ENCODE results near the gene DYNC1I1. TPM values are rescaled to one million over a fixed set of nuclear protein-coding genes. Genes with fewer than 3 reads are reported as not detected.

Gene DYNC1I1
- total RNA-seq, result 12.0 and 15.1 TPM in 2 replicates

GRCh38 chr7:95772298-95772770, at the start of gene DYNC1I1:
Gene DYNC1I1, plus strand, starts transcription at chr7:95772554. Its CDS starts 32,176 bp downstream, at chr7:95804730.
- peak; percentile 49 for DNase-seq

GRCh38 chr7:95723583-95724180, 48.7 kb upstream of the DYNC1I1 start:
- DNase-seq, result peak; percentile 68

GRCh38 chr7:95725205-95725604, 47.1 kb upstream of the DYNC1I1 start:
- DNase-seq, result no peak

- DNase-seq, result no peak
These were observed 41.7 kb upstream of the DYNC1I1 start for GRCh38 chr7:95730493-95731280.

- no peak for DNase-seq
These were observed 35.7 kb upstream of the DYNC1I1 start for GRCh38 chr7:95736635-95737034.

- DNase-seq, result no peak
These were observed 34.4 kb upstream of the DYNC1I1 start for GRCh38 chr7:95737828-95738505.

GRCh38 chr7:95749044-95749443, 23.3 kb upstream of the DYNC1I1 start:
- DNase-seq, result no peak

- DNase-seq, result no peak
These were observed 22.8 kb upstream of the DYNC1I1 start for GRCh38 chr7:95749515-95749914.

- no peak for DNase-seq
These were observed 18.9 kb upstream of the DYNC1I1 start for GRCh38 chr7:95753440-95753839.

GRCh38 chr7:95755277-95755934, 16.9 kb upstream of the DYNC1I1 start:
- no peak for DNase-seq

GRCh38 chr7:95758187-95758586, 14.2 kb upstream of the DYNC1I1 start:
- no peak for DNase-seq

GRCh38 chr7:95766086-95766485, 6.3 kb upstream of the DYNC1I1 start:
- DNase-seq, result no peak

- no peak for DNase-seq
These were observed 5.7 kb upstream of the DYNC1I1 start for GRCh38 chr7:95766657-95767056.

GRCh38 chr7:95772771-95773581, 622 bp downstream of the DYNC1I1 start:
- DNase-seq, result peak; percentile 5

- DNase-seq, result no peak
These were observed 4.3 kb downstream of the DYNC1I1 start for GRCh38 chr7:95776561-95777185.

GRCh38 chr7:95777269-95777668, 4.9 kb downstream of the DYNC1I1 start:
- DNase-seq, result no peak

- no peak for DNase-seq
These were observed 8.3 kb downstream of the DYNC1I1 start for GRCh38 chr7:95780665-95781064.

GRCh38 chr7:95781961-95782586, 9.7 kb downstream of the DYNC1I1 start:
- DNase-seq, result no peak

GRCh38 chr7:95784796-95785195, 12.4 kb downstream of the DYNC1I1 start:
- no peak for DNase-seq

- DNase-seq, result no peak
These were observed 15.9 kb downstream of the DYNC1I1 start for GRCh38 chr7:95788258-95788657.

GRCh38 chr7:95788884-95789283, 16.5 kb downstream of the DYNC1I1 start:
- no peak for DNase-seq

Measured in dermis blood vessel endothelial cell (primary cell).